Sigmoid colon (tissue), 7 donors: ENCODE data around the gene CLSTN2. TPM values are rescaled to one million over a fixed set of nuclear protein-coding genes. Genes with fewer than 3 reads are reported as not detected.

Source experiments
- DNase-seq: peaks from one replicate; pipeline ENCODE4 v3.0.0-alpha.2; 2019
- H3K27ac ChIP-seq, 4 donors: fragments of 200-600 bp; sonication (generic); one replicate each; pipeline ENCODE4 v1.5.1; 2016 to 2019; ENCODE audit warnings: mild to moderate bottlenecking in 1 of 4
- H3K27me3 ChIP-seq, 3 donors: fragments of 200-600 bp; sonication (generic); one replicate each; pipeline ENCODE4 v1.5.1; 2019; ENCODE audit warnings: mild to moderate bottlenecking in 1 of 3
- H3K36me3 ChIP-seq, 4 donors: fragments of 200-600 bp; sonication (generic); one replicate each; pipeline ENCODE4 v1.5.1; 2016 to 2019
- H3K4me1 ChIP-seq, 4 donors: fragments of 200-600 bp; sonication (generic); one replicate each; pipeline ENCODE4 v1.5.1; 2017 to 2019
- H3K4me3 ChIP-seq, 4 donors: fragments of 200-600 bp; sonication (generic); one replicate each; pipeline ENCODE4 v1.5.1; 2017 to 2019; ENCODE audit warnings: mild to moderate bottlenecking in 2 of 4, moderate library complexity in 1 of 4
- H3K9me3 ChIP-seq, 4 donors: fragments of 200-600 bp in 3 of 4; sonication (generic) in 3 of 4; one replicate each; pipeline versions ENCODE4 v1.5.1 to v1.6.1; 2013 to 2019
- EP300 ChIP-seq, 4 donors: sonication (generic); formaldehyde crosslinking; IDR thresholded peaks; one replicate each; pipeline ENCODE4 v1.6.1; 2017; ENCODE audit warnings: antibody characterized with exemption in 4 of 4
- POLR2A ChIP-seq, 2 donors: fragments of 450-650 bp; IDR thresholded peaks; one replicate each; pipeline ENCODE4 v1.6.1; 2016; ENCODE audit warnings: antibody characterized with exemption in 2 of 2, mild to moderate bottlenecking in 2 of 2, moderate library complexity in 2 of 2
- POLR2AphosphoS5 ChIP-seq, 4 donors: sonication (generic); formaldehyde crosslinking; IDR thresholded peaks; one replicate each; pipeline ENCODE4 v1.6.1; 2017; ENCODE audit warnings: antibody characterized with exemption in 4 of 4
- WGBS, 2 donors: extraction: QIAGEN DNeasy Blood & Tissue Kit; methylation state at CpG; one replicate each; pipeline ENCODE4 v1.1.7; 2013; 5-methylcytosine and 5-hydroxymethylcytosine counted together
- intact Hi-C: fragments of 100-400 bp; cut with DNase I; formaldehyde crosslinking; loops from one replicate; pipeline ENCODE4 v1.15.1; 2023
- polyA plus RNA-seq, 3 donors: library from polyadenylated mRNA; stranded (reverse); fragments of 200-250 nt; gene quantifications; one replicate each; pipeline ENCODE4 v1.2.3, GENCODE V29; 2013
- total RNA-seq, 4 donors: library from RNA; depleted of rRNA; stranded (reverse); fragments of >200 nt; gene quantifications; one replicate each; pipeline ENCODE4 v1.1.0, GENCODE V29; 2016
- TF ChIP-seq, protein P1 (sequence below), 4 experiments: fragments of 450-650 bp in 3 of 4; fragments of 200-600 bp in 1 of 4; IDR thresholded peaks; one replicate each; pipeline ENCODE4 v1.5.1; 2016 to 2019; ENCODE audit warnings: antibody characterized with exemption in 4 of 4, mild to moderate bottlenecking in 3 of 4, moderate library complexity in 2 of 4
- donor health status: healthy with polysubstance abuse.
- donor health status: Bipolar disorder and iron deficiency.
- donor health status: healthy.

Gene CLSTN2
- total and polyA plus RNA-seq, 7 donors, result 0.23 to 8.3 (median 2.7) TPM

DNA sequence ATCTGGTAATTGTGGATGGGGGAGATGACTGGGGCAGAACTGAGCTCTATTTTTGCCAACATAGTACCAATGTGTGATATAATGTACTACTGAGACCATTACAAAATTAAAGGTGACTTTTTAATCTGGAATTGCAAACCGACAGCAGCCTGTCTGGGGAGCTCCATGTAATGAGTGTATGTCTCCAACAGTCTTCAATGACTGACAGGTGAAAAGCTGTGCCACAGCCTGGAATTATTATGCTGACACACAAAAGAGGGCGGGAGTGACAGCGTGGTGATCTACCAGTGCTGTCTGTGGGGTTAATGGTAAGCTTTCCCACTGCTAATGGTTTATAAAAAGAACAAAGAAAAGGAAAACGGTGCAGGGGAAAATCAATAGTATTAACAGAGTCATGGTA, 143.4 kb downstream of the CLSTN2 start:
- H3K27ac ChIP-seq, result no peak overlapping the region
- TF ChIP-seq POLR2A (IDR thresholded peaks at IDR 0.05) (no peak), POLR2AphosphoS5 (IDR thresholded peaks at IDR 0.05) (no peak), EP300 (IDR thresholded peaks at IDR 0.05) (no peak)
- TF ChIP-seq, protein P1, sequence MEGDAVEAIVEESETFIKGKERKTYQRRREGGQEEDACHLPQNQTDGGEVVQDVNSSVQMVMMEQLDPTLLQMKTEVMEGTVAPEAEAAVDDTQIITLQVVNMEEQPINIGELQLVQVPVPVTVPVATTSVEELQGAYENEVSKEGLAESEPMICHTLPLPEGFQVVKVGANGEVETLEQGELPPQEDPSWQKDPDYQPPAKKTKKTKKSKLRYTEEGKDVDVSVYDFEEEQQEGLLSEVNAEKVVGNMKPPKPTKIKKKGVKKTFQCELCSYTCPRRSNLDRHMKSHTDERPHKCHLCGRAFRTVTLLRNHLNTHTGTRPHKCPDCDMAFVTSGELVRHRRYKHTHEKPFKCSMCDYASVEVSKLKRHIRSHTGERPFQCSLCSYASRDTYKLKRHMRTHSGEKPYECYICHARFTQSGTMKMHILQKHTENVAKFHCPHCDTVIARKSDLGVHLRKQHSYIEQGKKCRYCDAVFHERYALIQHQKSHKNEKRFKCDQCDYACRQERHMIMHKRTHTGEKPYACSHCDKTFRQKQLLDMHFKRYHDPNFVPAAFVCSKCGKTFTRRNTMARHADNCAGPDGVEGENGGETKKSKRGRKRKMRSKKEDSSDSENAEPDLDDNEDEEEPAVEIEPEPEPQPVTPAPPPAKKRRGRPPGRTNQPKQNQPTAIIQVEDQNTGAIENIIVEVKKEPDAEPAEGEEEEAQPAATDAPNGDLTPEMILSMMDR (IDR thresholded peaks at IDR 0.05), result no peak
- H3K27me3 ChIP-seq, result no peaks in the 10 kb centered on the region
- H3K4me1 ChIP-seq, result no peaks in the 10 kb centered on the region
- H3K36me3 ChIP-seq, result no peaks in the 10 kb centered on the region
- no peak overlapping the region for H3K4me3 ChIP-seq
- no peaks in the 10 kb centered on the region for H3K9me3 ChIP-seq
- intact Hi-C loops, result no loop called here
- 72 to 76% methylated on average over 4 of the region's 4 CpGs for WGBS, 2 donors
- no peak for DNase-seq

DNA sequence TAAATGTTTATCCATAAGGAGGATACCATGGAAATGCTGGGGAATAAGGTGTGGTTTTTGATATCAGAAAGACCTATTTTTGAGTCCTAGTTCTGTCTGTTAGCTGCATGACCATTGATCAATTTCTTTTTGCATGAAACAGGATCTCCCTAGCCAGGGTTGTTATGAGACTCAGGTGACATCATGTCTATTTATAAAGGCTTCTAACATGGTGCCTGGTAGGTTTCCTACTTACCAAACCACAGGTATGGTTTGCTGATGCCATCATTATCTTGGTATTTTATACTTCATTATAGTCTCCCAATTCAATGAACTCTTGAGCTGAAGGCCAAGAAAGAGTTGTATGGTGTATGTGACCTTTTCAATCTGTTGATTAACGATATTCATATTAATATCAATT, 144.0 kb downstream of the CLSTN2 start:
- H3K4me3 ChIP-seq, result no peak overlapping the region
- H3K36me3 ChIP-seq, result no peaks in the 10 kb centered on the region
- no peaks in the 10 kb centered on the region for H3K27me3 ChIP-seq
- no peaks in the 10 kb centered on the region for H3K4me1 ChIP-seq
- no peak for DNase-seq
- no peak overlapping the region for H3K27ac ChIP-seq
- WGBS, 2 donors, result 84 to 86% methylated on average over 1 of the region's 1 CpG
- TF ChIP-seq POLR2AphosphoS5 (IDR thresholded peaks at IDR 0.05), result no peak
- TF ChIP-seq EP300 (IDR thresholded peaks at IDR 0.05), result no peak
- no peak for TF ChIP-seq POLR2A (IDR thresholded peaks at IDR 0.05)
- TF ChIP-seq, protein P1 (IDR thresholded peaks at IDR 0.05), result no peak
- H3K9me3 ChIP-seq, result no peaks in the 10 kb centered on the region
- intact Hi-C loops, result no loop called here

DNA sequence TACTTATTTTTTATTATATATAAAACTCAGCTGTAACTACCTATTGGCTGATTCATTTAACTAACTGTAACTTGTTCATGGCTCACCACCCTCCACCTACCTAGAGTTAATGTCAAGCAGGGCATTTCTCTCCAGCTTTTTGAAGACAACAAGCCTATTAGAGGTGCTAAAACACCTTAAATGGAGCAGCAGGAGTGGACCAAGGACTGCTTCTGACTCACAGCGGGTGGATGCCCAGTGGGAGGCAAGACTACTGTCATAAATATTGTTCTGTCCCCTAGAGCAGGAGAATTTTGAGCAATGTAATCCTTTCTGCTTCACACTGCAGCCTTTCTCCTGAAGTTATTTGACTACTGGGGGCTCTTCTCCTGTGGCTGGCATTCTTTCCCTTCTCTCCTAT, 146.9 kb downstream of the CLSTN2 start:
- WGBS, 2 donors, result 64 to 68% methylated on average over 1 of the region's 1 CpG
- no peaks in the 10 kb centered on the region for H3K4me1 ChIP-seq
- no peaks in the 10 kb centered on the region for H3K27me3 ChIP-seq
- no peaks in the 10 kb centered on the region for H3K36me3 ChIP-seq
- intact Hi-C loops, result no loop called here
- TF ChIP-seq POLR2A (IDR thresholded peaks at IDR 0.05) (no peak), EP300 (IDR thresholded peaks at IDR 0.05) (no peak), POLR2AphosphoS5 (IDR thresholded peaks at IDR 0.05) (no peak)
- TF ChIP-seq, protein P1 (IDR thresholded peaks at IDR 0.05), result no peak
- DNase-seq, result no peak
- H3K27ac ChIP-seq, result no peak overlapping the region
- H3K9me3 ChIP-seq, result no peaks in the 10 kb centered on the region
- H3K4me3 ChIP-seq, result no peak overlapping the region

DNA sequence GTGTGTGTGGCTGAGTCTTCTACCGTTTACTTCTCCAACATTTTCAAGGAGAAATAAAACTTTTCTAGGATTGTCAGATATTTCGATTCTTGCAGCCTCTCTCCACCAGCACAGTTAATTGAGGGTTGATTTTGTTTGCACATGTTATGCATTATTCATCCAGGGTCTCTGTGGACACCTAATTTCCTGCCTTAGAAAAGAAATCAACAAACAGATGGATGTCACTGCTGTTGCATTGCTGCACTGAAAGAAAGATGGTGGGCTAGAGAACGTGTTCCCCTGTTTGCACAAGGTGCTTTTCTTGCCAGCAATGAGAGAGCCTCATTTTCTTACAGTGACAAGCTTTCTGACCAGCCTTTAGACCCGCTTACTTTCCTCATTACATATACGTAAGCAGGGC, 150.0 kb downstream of the CLSTN2 start:
- H3K27me3 ChIP-seq, result no peaks in the 10 kb centered on the region
- H3K4me1 ChIP-seq, result no peaks in the 10 kb centered on the region
- 73 to 77% methylated on average over 5 of the region's 5 CpGs for WGBS, 2 donors
- no peak overlapping the region for H3K4me3 ChIP-seq
- H3K9me3 ChIP-seq, result no peaks in the 10 kb centered on the region
- no peak for DNase-seq
- H3K36me3 ChIP-seq, result no peaks in the 10 kb centered on the region
- TF ChIP-seq EP300 (IDR thresholded peaks at IDR 0.05), result no peak
- intact Hi-C loops, result no loop called here
- no peak overlapping the region for H3K27ac ChIP-seq

DNA sequence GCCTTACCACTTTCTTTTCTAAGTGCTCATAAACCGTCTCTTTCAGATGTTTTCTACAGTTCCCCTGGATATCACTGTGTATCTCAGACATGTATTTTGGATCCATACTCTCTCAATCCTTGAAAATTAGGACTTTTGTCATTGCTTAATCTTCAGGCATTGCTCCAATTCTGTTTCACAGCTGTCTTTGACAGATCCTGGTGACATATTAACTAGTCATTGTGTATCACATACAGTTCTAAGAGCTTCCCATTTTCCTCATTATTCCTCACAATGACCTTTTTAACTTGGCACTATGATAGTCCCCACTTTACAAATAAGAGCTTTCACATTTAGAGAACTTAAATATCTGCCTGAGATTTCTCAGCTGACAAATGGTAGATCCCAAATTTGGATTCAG, 151.7 kb downstream of the CLSTN2 start:
- Histone ChIP-seq H3K4me3 (no peak overlapping the region), H3K4me1 (peaks cover 0 to 12% (median 10%) of the 10 kb centered on the region in 4 donors), H3K36me3 (no peaks in the 10 kb centered on the region), H3K27me3 (no peaks in the 10 kb centered on the region), H3K27ac (no peak overlapping the region), H3K9me3 (no peaks in the 10 kb centered on the region)
- no peak for DNase-seq
- intact Hi-C loops, result no loop called here
- TF ChIP-seq POLR2A (IDR thresholded peaks at IDR 0.05) (no peak), EP300 (IDR thresholded peaks at IDR 0.05) (no peak), POLR2AphosphoS5 (IDR thresholded peaks at IDR 0.05) (no peak)
- TF ChIP-seq, protein P1 (IDR thresholded peaks at IDR 0.05), result no peak
- WGBS, 2 donors, result 16 to 56% methylated on average over 1 of the region's 1 CpG
